IPS-18c (cell line): ENCODE measurements around the gene PCNX3.
A peak's percentile ranks its signal among the peaks of the same experiment; 100 is the strongest.

ENCODE experiments used
- H3K4me3 ChIP-seq: 2 replicates; pipeline ENCODE4 v1.7.0; 2013; ENCODE audit warnings: low read depth, mild to moderate bottlenecking, low read length, moderate library complexity; ENCODE audit not compliant: insufficient read depth
- H3K9me3 ChIP-seq: one replicate; pipeline ENCODE4 v1.6.1; 2013; ENCODE audit warnings: mild to moderate bottlenecking, low read length, moderate library complexity; ENCODE audit not compliant: control insufficient read depth, insufficient read depth

Gene PCNX3

GRCh38 chr11:65641297-65642013 lies 25.9 kb downstream of the PCNX3 start:
- Histone ChIP-seq H3K4me3 (peak overlapping the region; percentile 68; the same call in 1 of the 2 replicates), H3K9me3 (no peaks in the 10 kb centered on the region)

GRCh38 chr11:65642014-65642671 lies 26.6 kb downstream of the PCNX3 start:
- H3K9me3 ChIP-seq: no peaks in the 10 kb centered on the region
- peak overlapping the region; percentile 68 for H3K4me3 ChIP-seq

GRCh38 chr11:65643971-65644370 lies 28.4 kb downstream of the PCNX3 start:
- H3K4me3 ChIP-seq: no peak overlapping the region

GRCh38 chr11:65644837-65645236 lies 29.3 kb downstream of the PCNX3 start:
- H3K4me3 ChIP-seq: no peak overlapping the region
- no peaks in the 10 kb centered on the region for H3K9me3 ChIP-seq

More at GRCh38 chr11:65643971-65644370, 28.4 kb downstream of the PCNX3 start:
- no peaks in the 10 kb centered on the region for H3K9me3 ChIP-seq

GRCh38 chr11:65645710-65646109 lies 30.1 kb downstream of the PCNX3 start:
- H3K9me3 ChIP-seq: no peaks in the 10 kb centered on the region
- no peak overlapping the region for H3K4me3 ChIP-seq

- H3K4me3 ChIP-seq: peak overlapping the region; percentile 59; the same call in 1 of the 2 replicates
- no peaks in the 10 kb centered on the region for H3K9me3 ChIP-seq
Measured at GRCh38 chr11:65646288-65646957, 30.8 kb downstream of the PCNX3 start.

- Histone ChIP-seq H3K4me3 (peak overlapping the region; percentile 59; the same call in 1 of the 2 replicates), H3K9me3 (no peaks in the 10 kb centered on the region)
Measured at GRCh38 chr11:65646958-65647701, 31.6 kb downstream of the PCNX3 start.

- Histone ChIP-seq H3K9me3 (no peaks in the 10 kb centered on the region), H3K4me3 (no peak overlapping the region)
Measured at GRCh38 chr11:65648997-65649493, 33.5 kb downstream of the PCNX3 start.

GRCh38 chr11:65649656-65650546 lies 34.3 kb downstream of the PCNX3 start:
- Histone ChIP-seq H3K4me3 (no peak overlapping the region), H3K9me3 (no peaks in the 10 kb centered on the region)

GRCh38 chr11:65650547-65651338 lies 35.2 kb downstream of the PCNX3 start:
- Histone ChIP-seq H3K9me3 (no peaks in the 10 kb centered on the region), H3K4me3 (no peak overlapping the region)

- Histone ChIP-seq H3K9me3 (no peaks in the 10 kb centered on the region), H3K4me3 (no peak overlapping the region)
Measured at GRCh38 chr11:65651339-65651588, 35.7 kb downstream of the PCNX3 start.

GRCh38 chr11:65651589-65652510 lies 36.3 kb downstream of the PCNX3 start:
- H3K9me3 ChIP-seq: no peaks in the 10 kb centered on the region
- peak overlapping the region; percentile 74 for H3K4me3 ChIP-seq

GRCh38 chr11:65652511-65653228 lies 37.1 kb downstream of the PCNX3 start:
- no peaks in the 10 kb centered on the region for H3K9me3 ChIP-seq
- H3K4me3 ChIP-seq: peak overlapping the region; percentile 74
